Osteocyte (in vitro differentiated cells): ENCODE measurements around the gene MYO10. TPM values are rescaled to one million over a fixed set of nuclear protein-coding genes. Genes with fewer than 3 reads are reported as not detected.

Experiments used
- DNase-seq: peaks from one replicate; pipeline ENCODE4 v3.0.0; 2021; ENCODE audit warnings: mixed read lengths; ENCODE audit not compliant: unreplicated experiment; ENCODE audit errors: extremely low spot score
- H3K27ac Mint-ChIP-seq: one replicate; pipeline ENCODE4 v1.8.0; 2021; ENCODE audit warnings: mild to moderate bottlenecking, mixed read lengths; ENCODE audit not compliant: unreplicated experiment
- H3K27me3 Mint-ChIP-seq: one replicate; pipeline ENCODE4 v1.8.0; 2021; ENCODE audit warnings: mixed read lengths; ENCODE audit not compliant: unreplicated experiment
- H3K36me3 Mint-ChIP-seq: one replicate; pipeline ENCODE4 v1.8.0; 2021; ENCODE audit warnings: mixed read lengths; ENCODE audit not compliant: unreplicated experiment
- H3K4me1 Mint-ChIP-seq: one replicate; pipeline ENCODE4 v1.8.0; 2021; ENCODE audit warnings: mixed read lengths; ENCODE audit not compliant: unreplicated experiment
- H3K4me3 Mint-ChIP-seq: one replicate; pipeline ENCODE4 v1.8.0; 2021; ENCODE audit warnings: mild to moderate bottlenecking, moderate library complexity, mixed read lengths; ENCODE audit not compliant: unreplicated experiment
- H3K9me3 Mint-ChIP-seq: one replicate; pipeline ENCODE4 v1.8.0; 2021; ENCODE audit warnings: mixed read lengths; ENCODE audit not compliant: unreplicated experiment
- CTCF ChIP-seq: fragments of 200-600 bp; sonication (generic); IDR thresholded peaks from 2 replicates; pipeline ENCODE4 v1.5.0; 2021; ENCODE audit warnings: antibody characterized with exemption, mild to moderate bottlenecking, moderate library complexity
- total RNA-seq: library from RNA; stranded (reverse); gene quantifications from 2 replicates; pipeline ENCODE4 v1.2.1, GENCODE V29; 2021

The MYO10 gene
- total RNA-seq, 1 donor from 2014 or later = 87.8 TPM

GRCh38 chr5:16902846-16903245, 33.2 kb downstream of the MYO10 start:
- Mint-ChIP-seq H3K36me3 (peaks cover 2% of the 10 kb centered on the region), H3K27me3 (no peaks in the 10 kb centered on the region), H3K27ac (no peak overlapping the region), H3K4me3 (no peak overlapping the region), H3K9me3 (no peaks in the 10 kb centered on the region), H3K4me1 (peaks cover 47% of the 10 kb centered on the region)
- TF ChIP-seq CTCF = no peak
- no peak for DNase-seq

GRCh38 chr5:16901021-16901644, 35.0 kb downstream of the MYO10 start:
- no peaks in the 10 kb centered on the region for H3K36me3 Mint-ChIP-seq
- TF ChIP-seq CTCF = no peak
- H3K4me3 Mint-ChIP-seq = no peak overlapping the region
- no peak for DNase-seq
- peak overlapping the region; percentile 37 for H3K27ac Mint-ChIP-seq
- H3K27me3 Mint-ChIP-seq = no peaks in the 10 kb centered on the region
- H3K4me1 Mint-ChIP-seq = peaks cover 50% of the 10 kb centered on the region
- H3K9me3 Mint-ChIP-seq = no peaks in the 10 kb centered on the region

GRCh38 chr5:16899171-16899570, 36.9 kb downstream of the MYO10 start:
- Mint-ChIP-seq H3K36me3 (no peaks in the 10 kb centered on the region), H3K27me3 (no peaks in the 10 kb centered on the region), H3K4me1 (peaks cover 62% of the 10 kb centered on the region), H3K9me3 (no peaks in the 10 kb centered on the region), H3K27ac (no peak overlapping the region), H3K4me3 (no peak overlapping the region)
- no peak for DNase-seq
- TF ChIP-seq CTCF = no peak

GRCh38 chr5:16897800-16898199, 38.3 kb downstream of the MYO10 start:
- DNase-seq = no peak
- Mint-ChIP-seq H3K4me3 (no peak overlapping the region), H3K27me3 (no peaks in the 10 kb centered on the region), H3K27ac (no peak overlapping the region), H3K4me1 (peaks cover 68% of the 10 kb centered on the region), H3K9me3 (no peaks in the 10 kb centered on the region), H3K36me3 (no peaks in the 10 kb centered on the region)
- no peak for TF ChIP-seq CTCF

- no peak overlapping the region for H3K27ac Mint-ChIP-seq
These were observed 38.8 kb downstream of the MYO10 start for GRCh38 chr5:16897284-16897704.

More at GRCh38 chr5:16897284-16897704, 38.8 kb downstream of the MYO10 start:
- no peaks in the 10 kb centered on the region for H3K9me3 Mint-ChIP-seq
- no peaks in the 10 kb centered on the region for H3K36me3 Mint-ChIP-seq
- no peak for DNase-seq
- no peak overlapping the region for H3K4me3 Mint-ChIP-seq
- no peak for TF ChIP-seq CTCF
- H3K4me1 Mint-ChIP-seq = peaks cover 70% of the 10 kb centered on the region
- H3K27me3 Mint-ChIP-seq = no peaks in the 10 kb centered on the region
